Right renal cortex interstitium (tissue), 3 donors: ENCODE measurements around the gene PCDHA7. TPM values are rescaled to one million over a fixed set of nuclear protein-coding genes. Genes with fewer than 3 reads are reported as not detected.
"Not testable (repeated sequence)": the region's sequence is repeated elsewhere in the genome, so short reads cannot be mapped to it uniquely, and the experiment has no call there.

ENCODE experiments used
- DNase-seq, 3 donors: peaks; one replicate each; pipeline ENCODE4 v3.0.0-alpha.2; 2013; ENCODE audit warnings: low read depth in 3 of 3, low spot score in 2 of 3
- polyA plus RNA-seq, 3 donors: library from polyadenylated mRNA; unstranded; fragments of 120-200 nt; gene quantifications; one replicate each; pipeline ENCODE4 v1.2.1, GENCODE V29; 2013; ENCODE audit not compliant: insufficient read length in 3 of 3

PCDHA7 gene, protein sequence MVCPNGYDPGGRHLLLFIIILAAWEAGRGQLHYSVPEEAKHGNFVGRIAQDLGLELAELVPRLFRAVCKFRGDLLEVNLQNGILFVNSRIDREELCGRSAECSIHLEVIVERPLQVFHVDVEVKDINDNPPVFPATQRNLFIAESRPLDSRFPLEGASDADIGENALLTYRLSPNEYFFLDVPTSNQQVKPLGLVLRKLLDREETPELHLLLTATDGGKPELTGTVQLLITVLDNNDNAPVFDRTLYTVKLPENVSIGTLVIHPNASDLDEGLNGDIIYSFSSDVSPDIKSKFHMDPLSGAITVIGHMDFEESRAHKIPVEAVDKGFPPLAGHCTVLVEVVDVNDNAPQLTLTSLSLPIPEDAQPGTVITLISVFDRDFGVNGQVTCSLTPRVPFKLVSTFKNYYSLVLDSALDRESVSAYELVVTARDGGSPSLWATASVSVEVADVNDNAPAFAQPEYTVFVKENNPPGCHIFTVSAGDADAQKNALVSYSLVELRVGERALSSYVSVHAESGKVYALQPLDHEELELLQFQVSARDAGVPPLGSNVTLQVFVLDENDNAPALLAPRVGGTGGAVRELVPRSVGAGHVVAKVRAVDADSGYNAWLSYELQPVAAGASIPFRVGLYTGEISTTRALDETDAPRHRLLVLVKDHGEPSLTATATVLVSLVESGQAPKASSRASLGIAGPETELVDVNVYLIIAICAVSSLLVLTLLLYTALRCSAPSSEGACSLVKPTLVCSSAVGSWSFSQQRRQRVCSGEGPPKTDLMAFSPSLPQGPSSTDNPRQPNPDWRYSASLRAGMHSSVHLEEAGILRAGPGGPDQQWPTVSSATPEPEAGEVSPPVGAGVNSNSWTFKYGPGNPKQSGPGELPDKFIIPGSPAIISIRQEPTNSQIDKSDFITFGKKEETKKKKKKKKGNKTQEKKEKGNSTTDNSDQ
- polyA plus RNA-seq: under 1 TPM; 0.20 to 0.47 (median 0.22) TPM

- no peak for DNase-seq
Observed at GRCh38 chr5:140833993-140834392, at the start of gene PCDHA7. TSS of gene PCDHA7 (plus strand) at chr5:140834269. CDS start at chr5:140834384, 115 bp downstream.

DNA sequence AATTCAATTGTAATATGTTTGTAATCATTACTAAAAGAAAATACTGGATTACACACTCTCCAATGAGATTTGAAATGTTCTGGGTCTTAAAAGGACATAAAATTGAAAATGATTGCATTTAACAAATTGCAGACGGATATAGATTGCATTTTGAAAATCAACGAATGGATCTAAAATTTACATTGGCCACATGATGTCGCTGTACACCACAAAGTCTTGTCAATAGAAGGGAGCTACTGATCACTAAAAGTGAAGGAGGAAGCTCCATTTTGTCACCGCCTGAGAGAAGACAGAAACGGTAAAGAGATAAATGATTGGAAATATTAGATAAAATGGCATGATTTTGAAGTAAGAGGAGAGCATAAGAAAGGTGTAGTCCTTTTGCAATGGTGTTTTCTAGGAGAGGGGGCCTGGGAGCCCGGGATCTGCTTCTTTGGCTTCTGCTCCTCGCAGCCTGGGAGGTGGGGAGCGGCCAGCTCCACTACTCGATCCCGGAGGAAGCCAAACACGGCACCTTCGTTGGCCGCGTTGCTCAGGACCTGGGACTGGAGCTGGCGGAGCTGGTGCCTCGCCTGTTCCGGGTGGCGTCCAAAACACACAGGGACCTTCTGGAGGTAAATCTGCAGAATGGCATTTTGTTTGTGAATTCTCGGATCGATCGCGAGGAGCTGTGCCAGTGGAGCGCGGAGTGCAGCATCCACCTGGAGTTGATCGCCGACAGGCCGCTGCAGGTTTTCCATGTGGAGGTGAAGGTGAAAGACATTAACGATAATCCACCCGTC is 48.0 kb upstream of the PCDHA7 start, which contains the start of gene PCDHA1:
Gene PCDHA1 (plus strand): TSS at position 236 of the 782 bp plus-strand sequence.
- DNase-seq: no peak

- not testable (repeated sequence) for DNase-seq
Observed at GRCh38 chr5:140787422-140787821, 46.6 kb upstream of the PCDHA7 start.

- DNase-seq: not testable (repeated sequence)
Observed at GRCh38 chr5:140787849-140788504, 46.1 kb upstream of the PCDHA7 start.

GRCh38 chr5:140791089-140791488 is 43.0 kb upstream of the PCDHA7 start:
- no peak for DNase-seq

GRCh38 chr5:140794595-140795258 is 39.3 kb upstream of the PCDHA7 start, which contains the start of gene PCDHA2:
TSS of gene PCDHA2 (plus strand) at chr5:140794852.
- DNase-seq: no peak

DNA sequence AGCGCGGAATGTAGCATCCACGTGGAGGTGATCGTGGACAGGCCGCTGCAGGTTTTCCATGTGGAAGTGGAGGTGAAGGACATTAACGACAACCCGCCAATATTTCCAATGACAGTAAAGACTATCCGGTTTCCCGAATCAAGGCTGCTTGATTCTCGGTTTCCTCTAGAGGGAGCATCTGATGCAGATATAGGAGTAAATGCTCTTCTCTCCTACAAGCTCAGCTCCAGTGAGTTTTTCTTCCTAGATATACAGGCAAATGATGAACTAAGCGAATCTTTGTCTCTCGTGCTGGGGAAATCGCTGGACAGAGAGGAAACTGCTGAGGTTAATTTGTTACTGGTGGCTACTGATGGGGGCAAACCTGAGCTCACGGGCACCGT is 38.8 kb upstream of the PCDHA7 start:
- no peak for DNase-seq

- DNase-seq: not testable (repeated sequence)
Observed at GRCh38 chr5:140796072-140796717, 37.9 kb upstream of the PCDHA7 start.

DNA sequence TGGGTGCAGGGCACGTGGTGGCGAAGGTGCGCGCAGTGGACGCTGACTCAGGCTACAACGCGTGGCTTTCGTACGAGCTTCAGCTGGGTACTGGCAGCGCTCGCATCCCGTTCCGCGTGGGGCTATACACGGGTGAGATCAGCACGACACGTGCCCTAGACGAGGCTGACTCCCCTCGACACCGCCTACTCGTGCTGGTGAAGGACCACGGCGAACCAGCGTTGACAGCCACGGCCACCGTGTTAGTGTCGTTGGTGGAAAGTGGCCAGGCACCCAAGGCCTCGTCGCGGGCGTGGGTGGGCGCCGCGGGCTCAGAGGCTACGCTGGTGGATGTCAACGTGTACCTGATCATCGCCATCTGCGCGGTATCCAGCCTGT is 37.4 kb upstream of the PCDHA7 start:
- no peak for DNase-seq

DNA sequence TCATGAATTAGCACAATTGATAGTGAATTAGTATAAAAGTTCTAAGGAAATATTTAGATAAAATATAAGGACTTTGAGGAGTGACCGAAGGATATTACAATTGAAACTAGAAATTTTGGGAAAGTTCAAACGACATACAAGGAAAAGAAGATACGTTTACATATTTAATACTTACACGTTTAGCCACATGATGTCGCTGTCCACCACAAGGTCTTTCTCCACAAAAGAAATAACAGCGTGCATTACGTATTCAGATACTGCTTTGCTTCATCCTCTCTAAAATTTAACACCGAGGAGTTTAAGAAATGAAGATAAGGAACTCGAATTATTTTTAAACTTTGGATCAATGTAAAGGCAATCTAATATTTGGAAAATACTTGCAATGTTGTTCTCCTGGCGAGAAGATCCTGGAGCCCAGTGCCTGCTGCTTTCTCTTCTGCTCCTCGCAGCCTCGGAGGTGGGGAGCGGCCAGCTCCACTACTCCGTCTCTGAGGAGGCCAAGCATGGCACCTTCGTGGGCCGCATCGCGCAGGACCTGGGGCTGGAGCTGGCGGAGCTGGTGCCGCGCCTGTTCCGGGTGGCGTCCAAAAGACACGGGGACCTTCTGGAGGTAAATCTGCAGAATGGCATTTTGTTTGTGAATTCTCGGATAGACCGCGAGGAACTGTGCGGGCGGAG is 33.1 kb upstream of the PCDHA7 start, which contains the start of gene PCDHA3:
Gene PCDHA3 (plus strand): TSS at position 242 of the 678 bp plus-strand sequence.
- no peak for DNase-seq

DNA sequence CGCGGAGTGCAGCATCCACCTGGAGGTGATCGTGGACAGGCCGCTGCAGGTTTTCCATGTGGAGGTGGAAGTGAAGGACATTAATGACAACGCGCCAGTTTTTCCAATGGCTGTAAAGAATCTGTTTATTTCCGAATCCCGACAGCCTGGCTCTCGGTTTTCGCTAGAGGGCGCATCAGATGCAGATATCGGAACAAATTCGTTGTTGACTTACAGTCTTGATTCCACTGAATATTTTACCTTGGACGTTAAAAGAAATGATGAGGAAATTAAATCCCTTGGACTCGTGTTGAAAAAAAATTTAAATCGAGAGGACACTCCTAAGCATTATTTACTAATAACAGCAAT is 32.6 kb upstream of the PCDHA7 start:
- DNase-seq: no peak

GRCh38 chr5:140802381-140802780 is 31.7 kb upstream of the PCDHA7 start:
- not testable (repeated sequence) for DNase-seq

DNA sequence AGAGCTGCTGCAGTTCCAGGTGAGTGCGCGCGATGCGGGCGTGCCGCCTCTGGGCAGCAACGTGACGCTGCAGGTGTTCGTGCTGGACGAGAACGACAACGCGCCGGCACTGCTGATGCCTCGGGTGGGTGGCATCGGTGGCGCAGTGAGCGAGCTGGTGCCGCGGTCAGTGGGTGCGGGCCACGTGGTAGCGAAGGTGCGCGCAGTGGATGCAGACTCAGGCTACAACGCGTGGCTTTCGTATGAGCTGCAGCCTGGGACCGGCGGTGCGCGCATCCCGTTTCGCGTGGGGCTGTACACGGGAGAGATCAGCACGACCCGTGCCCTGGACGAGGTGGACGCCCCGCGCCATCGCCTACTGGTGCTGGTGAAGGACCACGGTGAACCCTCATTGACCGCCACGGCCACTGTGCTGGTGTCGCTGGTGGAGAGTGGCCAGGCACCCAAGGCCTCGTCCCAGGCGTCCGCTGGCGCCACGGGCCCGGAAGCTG is 31.2 kb upstream of the PCDHA7 start:
- DNase-seq: no peak

GRCh38 chr5:140806834-140807775 is 27.0 kb upstream of the PCDHA7 start, which contains the start of gene PCDHA4:
TSS of gene PCDHA4 (plus strand) at chr5:140807068.
- no peak for DNase-seq

GRCh38 chr5:140808241-140808888 is 25.7 kb upstream of the PCDHA7 start:
- not testable (repeated sequence) for DNase-seq

DNA sequence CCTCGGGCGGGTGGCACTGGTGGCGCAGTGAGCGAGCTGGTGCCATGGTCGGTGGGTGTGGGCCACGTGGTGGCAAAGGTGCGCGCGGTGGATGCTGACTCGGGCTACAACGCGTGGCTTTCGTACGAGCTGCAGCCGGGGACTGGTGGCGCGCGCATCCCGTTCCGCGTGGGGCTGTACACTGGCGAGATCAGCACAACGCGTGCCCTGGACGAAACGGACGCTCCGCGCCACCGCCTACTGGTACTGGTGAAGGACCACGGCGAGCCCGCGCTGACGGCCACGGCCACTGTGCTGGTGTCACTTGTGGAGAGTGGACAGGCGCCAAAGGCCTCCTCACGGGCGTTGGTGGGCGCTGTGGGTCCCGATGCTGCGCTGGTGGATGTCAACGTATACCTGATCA is 25.2 kb upstream of the PCDHA7 start:
- DNase-seq: no peak
